ENCODE measurements around the gene ASB1.

DNA sequence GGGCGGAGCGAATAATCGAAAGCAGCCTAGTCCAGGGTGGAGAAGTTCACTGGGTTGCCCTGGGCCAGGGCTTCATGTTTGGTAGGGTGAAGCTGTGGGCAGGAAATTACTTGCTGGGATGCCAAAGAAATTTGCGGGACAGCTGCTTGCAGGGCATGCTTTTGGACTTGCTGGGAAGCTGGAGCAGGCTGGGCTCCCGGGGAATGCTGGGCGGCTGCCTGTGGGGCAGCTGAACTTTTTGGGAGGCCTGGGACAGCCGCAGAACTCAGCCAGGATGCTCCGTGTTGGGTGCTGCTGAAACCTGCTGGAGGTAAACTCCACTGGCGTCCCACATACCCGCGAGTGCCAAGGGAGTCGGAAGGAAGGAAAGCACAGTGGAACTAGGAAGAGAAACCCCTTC, 31.9 kb downstream of the ASB1 start:
- TF ChIP-seq, protein P1, sequence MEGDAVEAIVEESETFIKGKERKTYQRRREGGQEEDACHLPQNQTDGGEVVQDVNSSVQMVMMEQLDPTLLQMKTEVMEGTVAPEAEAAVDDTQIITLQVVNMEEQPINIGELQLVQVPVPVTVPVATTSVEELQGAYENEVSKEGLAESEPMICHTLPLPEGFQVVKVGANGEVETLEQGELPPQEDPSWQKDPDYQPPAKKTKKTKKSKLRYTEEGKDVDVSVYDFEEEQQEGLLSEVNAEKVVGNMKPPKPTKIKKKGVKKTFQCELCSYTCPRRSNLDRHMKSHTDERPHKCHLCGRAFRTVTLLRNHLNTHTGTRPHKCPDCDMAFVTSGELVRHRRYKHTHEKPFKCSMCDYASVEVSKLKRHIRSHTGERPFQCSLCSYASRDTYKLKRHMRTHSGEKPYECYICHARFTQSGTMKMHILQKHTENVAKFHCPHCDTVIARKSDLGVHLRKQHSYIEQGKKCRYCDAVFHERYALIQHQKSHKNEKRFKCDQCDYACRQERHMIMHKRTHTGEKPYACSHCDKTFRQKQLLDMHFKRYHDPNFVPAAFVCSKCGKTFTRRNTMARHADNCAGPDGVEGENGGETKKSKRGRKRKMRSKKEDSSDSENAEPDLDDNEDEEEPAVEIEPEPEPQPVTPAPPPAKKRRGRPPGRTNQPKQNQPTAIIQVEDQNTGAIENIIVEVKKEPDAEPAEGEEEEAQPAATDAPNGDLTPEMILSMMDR (conservative IDR thresholded peaks at IDR 0.05), result no peak
- TF ChIP-seq ZFX (IDR thresholded peaks at IDR 0.05), result no peak

Measured in C4-2B (cell line).